GM18861 (cell line): ENCODE results near the gene OS9.

Experiments
- ATAC-seq: cut with Tn5 transposase; IDR thresholded peaks from one replicate; pipeline ENCODE4 v1.9.1; 2021; ENCODE audit not compliant: unreplicated experiment

Gene OS9

GRCh38 chr12:57735952-57736740 is 42.2 kb downstream of the OS9 start:
- ATAC-seq, result no peak

- ATAC-seq, result no peak
Measured at GRCh38 chr12:57736741-57737466, 43.0 kb downstream of the OS9 start.

GRCh38 chr12:57737467-57738460 is 43.8 kb downstream of the OS9 start:
- ATAC-seq, result no peak

GRCh38 chr12:57738661-57739237 is 44.8 kb downstream of the OS9 start, which contains the start of gene AGAP2:
Gene AGAP2 (minus strand): TSS chr12:57738742. CDS start chr12:57738246, 496 bp downstream.
- no peak for ATAC-seq

- no peak for ATAC-seq
Measured at GRCh38 chr12:57739387-57739786, 45.5 kb downstream of the OS9 start.

- no peak for ATAC-seq
Measured at GRCh38 chr12:57739914-57740538, 46.1 kb downstream of the OS9 start.

- no peak for ATAC-seq
Measured at GRCh38 chr12:57740656-57741412, 46.9 kb downstream of the OS9 start.

- no peak for ATAC-seq
Measured at GRCh38 chr12:57741413-57741789, 47.5 kb downstream of the OS9 start.

GRCh38 chr12:57741844-57742738 is 48.2 kb downstream of the OS9 start:
- ATAC-seq, result peak; percentile 60

- no peak for ATAC-seq
Measured at GRCh38 chr12:57743769-57744168, 49.8 kb downstream of the OS9 start.

- ATAC-seq, result peak; percentile 9
Measured at GRCh38 chr12:57744194-57744776, 50.4 kb downstream of the OS9 start.

GRCh38 chr12:57744777-57745484 is 51.0 kb downstream of the OS9 start, which contains the start of gene TSPAN31:
Gene TSPAN31 (plus strand): TSS chr12:57745039. CDS start chr12:57745155, 116 bp downstream.
- ATAC-seq, result peak; percentile 68

GRCh38 chr12:57745485-57745881 is 51.6 kb downstream of the OS9 start:
- ATAC-seq, result no peak

GRCh38 chr12:57746025-57746424 is 52.1 kb downstream of the OS9 start:
- no peak for ATAC-seq

- ATAC-seq, result no peak
Measured at GRCh38 chr12:57749061-57749460, 55.1 kb downstream of the OS9 start.

- no peak for ATAC-seq
Measured at GRCh38 chr12:57750561-57751431, 56.9 kb downstream of the OS9 start.

- ATAC-seq, result no peak
Measured at GRCh38 chr12:57751432-57751787, 57.5 kb downstream of the OS9 start.
